BLaER1 (cell line): ENCODE results near the gene PNLIPRP3.

Experiments used
- H3K27ac ChIP-seq: shearing (Covaris generic); formaldehyde crosslinking; 2 replicates; pipeline ENCODE4 v1.8.1; 2022
- H3K27me3 ChIP-seq: shearing (Covaris generic); formaldehyde crosslinking; 2 replicates; pipeline ENCODE4 v1.8.1; 2022
- H3K36me3 ChIP-seq: shearing (Covaris generic); formaldehyde crosslinking; 2 replicates; pipeline ENCODE4 v1.8.1; 2022
- H3K4me1 ChIP-seq: shearing (Covaris generic); formaldehyde crosslinking; 2 replicates; pipeline ENCODE4 v1.8.1; 2022
- H3K4me2 ChIP-seq: shearing (Covaris generic); formaldehyde crosslinking; 2 replicates; pipeline ENCODE4 v1.8.1; 2022
- H3K4me3 ChIP-seq: shearing (Covaris generic); formaldehyde crosslinking; 2 replicates; pipeline ENCODE4 v1.8.1; 2022
- H3K9ac ChIP-seq: shearing (Covaris generic); formaldehyde crosslinking; 2 replicates; pipeline ENCODE4 v1.8.1; 2022
- H3K9me3 ChIP-seq: shearing (Covaris generic); formaldehyde crosslinking; 2 replicates; pipeline ENCODE4 v1.8.1; 2022
- H4K20me1 ChIP-seq: shearing (Covaris generic); formaldehyde crosslinking; 2 replicates; pipeline ENCODE4 v1.8.1; 2022
- Cebpa-rat ChIP-seq: shearing (Covaris generic); IDR thresholded peaks from 2 replicates; pipeline ENCODE4 v1.8.1; 2022

PNLIPRP3 gene

GRCh38 chr10:116490028-116490662, 62.5 kb downstream of the PNLIPRP3 start:
- Histone ChIP-seq H4K20me1 (no peaks in the 10 kb centered on the region), H3K4me1 (no peaks in the 10 kb centered on the region), H3K27ac (no peak overlapping the region), H3K36me3 (no peaks in the 10 kb centered on the region), H3K27me3 (no peaks in the 10 kb centered on the region), H3K4me3 (no peak overlapping the region), H3K9ac (no peak overlapping the region), H3K9me3 (no peaks in the 10 kb centered on the region), H3K4me2 (no peak overlapping the region)
- no peak for TF ChIP-seq Cebpa-rat

DNA sequence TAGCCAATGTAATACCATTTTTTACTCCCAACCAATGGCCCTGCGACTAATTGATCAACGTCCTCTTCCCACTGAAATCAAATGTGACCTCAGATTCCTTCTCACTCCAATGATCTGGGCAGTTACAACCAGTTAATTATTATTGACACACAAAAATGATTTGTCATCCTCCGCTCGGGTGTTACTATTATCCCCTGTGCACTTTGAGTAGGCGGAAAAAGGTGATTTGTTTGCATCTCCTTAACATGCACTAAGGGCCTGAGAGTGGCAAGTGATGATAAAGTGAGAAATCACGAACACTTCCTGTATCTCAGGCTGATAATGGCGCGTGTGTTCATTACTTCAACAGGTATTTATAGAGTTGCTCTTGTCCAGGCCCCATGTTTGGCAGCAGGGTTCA, 77.1 kb downstream of the PNLIPRP3 start:
- H4K20me1 ChIP-seq: no peaks in the 10 kb centered on the region
- no peak overlapping the region for H3K4me2 ChIP-seq
- H3K27ac ChIP-seq: no peak overlapping the region
- H3K9me3 ChIP-seq: no peaks in the 10 kb centered on the region
- H3K36me3 ChIP-seq: no peaks in the 10 kb centered on the region
- no peaks in the 10 kb centered on the region for H3K27me3 ChIP-seq
- peaks cover 2% of the 10 kb centered on the region for H3K4me1 ChIP-seq
- H3K9ac ChIP-seq: no peak overlapping the region
- no peak for TF ChIP-seq Cebpa-rat
- H3K4me3 ChIP-seq: no peak overlapping the region

GRCh38 chr10:116510565-116510964, 82.9 kb downstream of the PNLIPRP3 start:
- H3K36me3 ChIP-seq: no peaks in the 10 kb centered on the region
- no peak overlapping the region for H3K9ac ChIP-seq
- H3K27ac ChIP-seq: no peak overlapping the region
- H3K4me2 ChIP-seq: no peak overlapping the region
- H4K20me1 ChIP-seq: no peaks in the 10 kb centered on the region
- no peak for TF ChIP-seq Cebpa-rat
- H3K27me3 ChIP-seq: no peaks in the 10 kb centered on the region
- H3K4me1 ChIP-seq: peaks cover 5% of the 10 kb centered on the region
- H3K9me3 ChIP-seq: no peaks in the 10 kb centered on the region
- H3K4me3 ChIP-seq: no peak overlapping the region

DNA sequence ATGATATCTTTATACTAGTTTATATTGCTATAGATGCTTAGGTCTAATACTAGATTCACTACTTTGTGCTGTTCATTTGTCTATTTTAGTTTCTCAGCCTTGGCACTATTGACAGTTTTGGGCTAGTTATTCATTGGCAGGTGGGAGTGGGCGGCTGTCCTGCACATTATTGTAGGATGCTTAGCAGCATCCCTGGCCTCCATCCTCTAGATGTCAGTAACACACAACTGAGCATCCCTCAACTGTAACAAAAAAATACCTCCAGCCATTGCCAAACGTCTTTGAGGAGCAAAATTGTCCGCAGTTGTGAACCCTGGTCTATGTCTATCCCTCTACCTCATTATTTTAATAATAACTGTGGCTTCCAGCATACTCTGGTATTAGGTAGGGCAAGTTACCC, 83.7 kb downstream of the PNLIPRP3 start:
- no peak overlapping the region for H3K4me2 ChIP-seq
- no peaks in the 10 kb centered on the region for H3K9me3 ChIP-seq
- no peak overlapping the region for H3K4me3 ChIP-seq
- no peak for TF ChIP-seq Cebpa-rat
- no peaks in the 10 kb centered on the region for H4K20me1 ChIP-seq
- H3K27me3 ChIP-seq: no peaks in the 10 kb centered on the region
- no peak overlapping the region for H3K9ac ChIP-seq
- peaks cover 5% of the 10 kb centered on the region for H3K4me1 ChIP-seq
- H3K36me3 ChIP-seq: no peaks in the 10 kb centered on the region
- no peak overlapping the region for H3K27ac ChIP-seq

DNA sequence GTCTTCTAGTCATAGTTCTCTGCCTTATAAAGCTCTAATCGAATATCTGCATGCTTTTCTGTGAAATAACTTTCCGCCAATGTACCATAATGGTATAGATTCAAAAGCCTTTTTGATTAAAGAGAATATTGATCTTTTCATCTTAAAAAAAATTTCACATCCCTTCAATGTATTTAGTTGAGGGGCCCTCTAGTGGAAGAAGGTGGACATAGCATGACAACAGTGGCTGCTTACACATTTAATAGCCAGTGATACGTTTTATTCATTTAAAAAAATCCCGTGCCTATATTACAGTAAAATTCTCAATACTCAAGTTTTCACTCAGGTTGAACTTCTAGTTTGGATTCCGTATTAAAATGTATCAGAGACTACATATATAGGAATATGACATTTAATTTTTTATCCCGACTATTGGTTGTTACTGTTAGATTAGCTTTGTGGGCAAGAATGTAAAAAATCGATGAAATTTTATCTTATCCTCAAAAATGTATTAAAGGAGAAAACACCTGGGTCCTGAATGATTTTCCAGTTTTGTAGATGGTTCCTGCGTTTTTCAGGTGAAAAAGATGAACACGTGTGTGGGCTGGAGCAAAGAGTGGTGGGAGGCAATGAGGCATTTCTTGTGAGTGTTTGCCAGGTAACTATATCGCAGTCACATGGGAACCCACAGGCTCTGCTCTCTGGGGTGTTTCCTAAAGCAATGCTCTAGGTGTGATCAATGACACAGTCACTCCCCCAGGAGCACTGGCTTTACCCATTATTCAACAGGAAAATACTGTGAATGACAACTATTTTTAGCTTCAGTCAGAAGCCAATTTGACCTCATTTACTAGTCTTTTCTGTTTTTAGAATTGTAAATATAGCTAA, 94.0 kb downstream of the PNLIPRP3 start:
- Histone ChIP-seq H3K4me3 (no peak overlapping the region), H3K4me1 (peaks cover 4% of the 10 kb centered on the region; the same call in 1 of the 2 replicates), H3K36me3 (no peaks in the 10 kb centered on the region), H3K27me3 (no peaks in the 10 kb centered on the region), H3K9me3 (no peaks in the 10 kb centered on the region; the same call in 1 of the 2 replicates), H3K27ac (no peak overlapping the region), H3K4me2 (no peak overlapping the region), H4K20me1 (no peaks in the 10 kb centered on the region), H3K9ac (no peak overlapping the region)
- no peak for TF ChIP-seq Cebpa-rat

GRCh38 chr10:116522803-116523381, 95.2 kb downstream of the PNLIPRP3 start:
- H4K20me1 ChIP-seq: no peaks in the 10 kb centered on the region
- H3K36me3 ChIP-seq: no peaks in the 10 kb centered on the region
- no peak overlapping the region for H3K4me3 ChIP-seq
- H3K9me3 ChIP-seq: no peaks in the 10 kb centered on the region; the same call in 1 of the 2 replicates
- H3K27ac ChIP-seq: no peak overlapping the region
- no peak overlapping the region for H3K9ac ChIP-seq
- no peak for TF ChIP-seq Cebpa-rat
- H3K27me3 ChIP-seq: no peaks in the 10 kb centered on the region
- H3K4me2 ChIP-seq: no peak overlapping the region
- peaks cover 4% of the 10 kb centered on the region; the same call in 1 of the 2 replicates for H3K4me1 ChIP-seq

GRCh38 chr10:116524736-116525135, 97.1 kb downstream of the PNLIPRP3 start:
- Histone ChIP-seq H3K27ac (no peak overlapping the region), H3K4me1 (peaks cover 4% of the 10 kb centered on the region; the same call in 1 of the 2 replicates), H3K27me3 (no peaks in the 10 kb centered on the region), H4K20me1 (no peaks in the 10 kb centered on the region), H3K36me3 (no peaks in the 10 kb centered on the region), H3K9me3 (no peaks in the 10 kb centered on the region; the same call in 1 of the 2 replicates), H3K4me2 (no peak overlapping the region), H3K9ac (no peak overlapping the region), H3K4me3 (no peak overlapping the region)
- no peak for TF ChIP-seq Cebpa-rat

DNA sequence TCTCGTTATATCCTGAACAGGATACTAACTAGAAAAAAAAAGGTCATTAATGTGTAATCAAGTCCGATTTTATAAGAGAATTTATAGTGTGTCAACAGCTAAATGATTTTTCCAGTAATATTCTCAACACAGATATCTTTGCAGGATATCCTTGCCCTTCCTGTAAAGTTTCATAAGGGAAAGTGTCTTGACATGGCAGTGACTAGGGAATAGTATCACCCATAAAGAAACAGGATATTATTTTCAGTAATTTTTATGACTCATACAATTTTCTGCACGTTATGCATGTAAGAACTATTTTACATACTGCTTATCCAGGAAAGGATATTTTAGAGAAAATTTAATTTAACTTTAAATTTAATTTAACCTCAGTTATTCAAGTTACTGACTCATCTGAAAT, 98.6 kb downstream of the PNLIPRP3 start:
- no peak overlapping the region for H3K4me2 ChIP-seq
- H3K36me3 ChIP-seq: no peaks in the 10 kb centered on the region
- no peaks in the 10 kb centered on the region for H3K27me3 ChIP-seq

More for the DNA sequence above, 98.6 kb downstream of the PNLIPRP3 start:
- no peaks in the 10 kb centered on the region for H4K20me1 ChIP-seq
- no peak overlapping the region for H3K4me3 ChIP-seq
- TF ChIP-seq Cebpa-rat: no peak
- no peaks in the 10 kb centered on the region; the same call in 1 of the 2 replicates for H3K9me3 ChIP-seq
- H3K27ac ChIP-seq: no peak overlapping the region
- H3K9ac ChIP-seq: no peak overlapping the region
- peaks cover 4% of the 10 kb centered on the region; the same call in 1 of the 2 replicates for H3K4me1 ChIP-seq
